Measurements from ENCODE around the gene NUP98.

NUP98 gene

GRCh38 chr11:3825473-3826154, 28.3 kb upstream of the NUP98 start:
- TF ChIP-seq ZBTB20 (tag by site-specific recombination; IDR thresholded peaks at IDR 0.05) (no peak), ZNF544 (tag by site-specific recombination; IDR thresholded peaks at IDR 0.05) (no peak), ZNF768 (tag by site-specific recombination; IDR thresholded peaks at IDR 0.05) (no peak), ZNF518A (tag by site-specific recombination; conservative IDR thresholded peaks at IDR 0.05; ENCODE audit: low read depth) (no peak), KLF1 (tag by site-specific recombination; IDR thresholded peaks at IDR 0.05) (no peak), ZNF629 (tag by site-specific recombination; IDR thresholded peaks at IDR 0.05) (0 out of 2 replicates have a peak, but pooled peaks have one; percentile 34)
- no peak overlapping the region for H3K4me3 ChIP-seq (ENCODE audit: low read depth, low read length)
- H3K27ac ChIP-seq (ENCODE audit: extremely low read depth, low read depth, low read length), result no peak overlapping the region
- ChIA-PET POLR2A (interaction anchor here (0.7 to 2.8 kb wide), 4 partner anchors 14 to 28 kb away, joined by 3 to 14 read pairs (median 4); partner anchors contain the start of genes NUP98, PGAP2 and RHOG), CTCF (interaction anchor here (0.6 to 1.4 kb wide), 11 partner anchors 8 to 248 kb away, joined by 3 to 18 read pairs (median 4); partner anchors contain the start of gene RHOG)
- H3K4me1 ChIP-seq (ENCODE audit: control insufficient read depth, insufficient read depth, low read length), result no peaks in the 10 kb centered on the region
- no peaks in the 10 kb centered on the region for H3K9me3 ChIP-seq (ENCODE audit: control insufficient read depth, insufficient read depth, low read depth, low read length)
- peaks cover 0 to 57% of the 10 kb centered on the region in 2 experiments; a peak in 2 of 3 replicates for H3K36me3 ChIP-seq (ENCODE audit: control insufficient read depth in 2 of 2, insufficient read depth in 1 of 2, low read length in 2 of 2)

- no peaks in the 10 kb centered on the region for H3K9me3 ChIP-seq (ENCODE audit: control insufficient read depth, insufficient read depth, low read depth, low read length)
- ChIA-PET CTCF (interaction anchor here (0.6 to 1.4 kb wide), 12 partner anchors 9 to 248 kb away, joined by 3 to 18 read pairs (median 4); partner anchors contain the start of gene RHOG), POLR2A (interaction anchor here (0.5 to 2.8 kb wide), 5 partner anchors 11 to 27 kb away, joined by 3 to 14 read pairs (median 4); partner anchors contain the start of genes NUP98, PGAP2 and RHOG)
- no peaks in the 10 kb centered on the region for H3K4me1 ChIP-seq (ENCODE audit: control insufficient read depth, insufficient read depth, low read length)
- H3K36me3 ChIP-seq (ENCODE audit: control insufficient read depth in 2 of 2, insufficient read depth in 1 of 2, low read length in 2 of 2), result peaks cover 0 to 49% of the 10 kb centered on the region in 2 experiments; a peak in 1 of 3 replicates
- no peak overlapping the region for H3K27ac ChIP-seq (ENCODE audit: extremely low read depth, low read depth, low read length)
- peak; percentile 28; the same call in 1 of the 2 replicates for TF ChIP-seq ZNF600 (tag by site-specific recombination; IDR thresholded peaks at IDR 0.05)
- TF ChIP-seq ZNF473 (tag by site-specific recombination; IDR thresholded peaks at IDR 0.05), result no peak
- TF ChIP-seq, protein P1, sequence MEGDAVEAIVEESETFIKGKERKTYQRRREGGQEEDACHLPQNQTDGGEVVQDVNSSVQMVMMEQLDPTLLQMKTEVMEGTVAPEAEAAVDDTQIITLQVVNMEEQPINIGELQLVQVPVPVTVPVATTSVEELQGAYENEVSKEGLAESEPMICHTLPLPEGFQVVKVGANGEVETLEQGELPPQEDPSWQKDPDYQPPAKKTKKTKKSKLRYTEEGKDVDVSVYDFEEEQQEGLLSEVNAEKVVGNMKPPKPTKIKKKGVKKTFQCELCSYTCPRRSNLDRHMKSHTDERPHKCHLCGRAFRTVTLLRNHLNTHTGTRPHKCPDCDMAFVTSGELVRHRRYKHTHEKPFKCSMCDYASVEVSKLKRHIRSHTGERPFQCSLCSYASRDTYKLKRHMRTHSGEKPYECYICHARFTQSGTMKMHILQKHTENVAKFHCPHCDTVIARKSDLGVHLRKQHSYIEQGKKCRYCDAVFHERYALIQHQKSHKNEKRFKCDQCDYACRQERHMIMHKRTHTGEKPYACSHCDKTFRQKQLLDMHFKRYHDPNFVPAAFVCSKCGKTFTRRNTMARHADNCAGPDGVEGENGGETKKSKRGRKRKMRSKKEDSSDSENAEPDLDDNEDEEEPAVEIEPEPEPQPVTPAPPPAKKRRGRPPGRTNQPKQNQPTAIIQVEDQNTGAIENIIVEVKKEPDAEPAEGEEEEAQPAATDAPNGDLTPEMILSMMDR (tag by site-specific recombination; IDR thresholded peaks at IDR 0.05), result peak; percentile 85
- TF ChIP-seq ZNF138 (tag by site-specific recombination; IDR thresholded peaks at IDR 0.05; ENCODE audit: borderline replicate concordance), result no peak
- TF ChIP-seq TRIM28 (IDR thresholded peaks at IDR 0.05; ENCODE audit: borderline replicate concordance, low read length), result no peak; the same call in 1 of the 2 replicates
- no peak for TF ChIP-seq ZNF202 (tag by site-specific recombination; IDR thresholded peaks at IDR 0.05; ENCODE audit: borderline replicate concordance)
- TF ChIP-seq ZBTB48 (tag by site-specific recombination; IDR thresholded peaks at IDR 0.05), result peak; percentile 80
- no peak for TF ChIP-seq ZFHX2 (tag by site-specific recombination; conservative IDR thresholded peaks at IDR 0.05)
- no peak for TF ChIP-seq ZFP69B (tag by site-specific recombination; IDR thresholded peaks at IDR 0.05)
- TF ChIP-seq ZNF174 (tag by site-specific recombination; IDR thresholded peaks at IDR 0.05), result no peak
- no peak for TF ChIP-seq ZNF664 (tag by site-specific recombination; IDR thresholded peaks at IDR 0.05)
- TF ChIP-seq ZNF48 (tag by site-specific recombination; IDR thresholded peaks at IDR 0.05), result no peak
- no peak for TF ChIP-seq GLI4 (tag by site-specific recombination; IDR thresholded peaks at IDR 0.05)
- no peak for TF ChIP-seq ZBTB11 (tag by site-specific recombination; conservative IDR thresholded peaks at IDR 0.05; ENCODE audit: low read depth)
- no peak for TF ChIP-seq ZNF585B (tag by site-specific recombination; IDR thresholded peaks at IDR 0.05)
- TF ChIP-seq ZBTB17 (tag by site-specific recombination; IDR thresholded peaks at IDR 0.05), result peak; percentile 48; the same call in 1 of the 2 replicates
- no peak overlapping the region for H3K4me3 ChIP-seq (ENCODE audit: low read depth, low read length)
Observed at GRCh38 chr11:3824714-3825472, 27.5 kb upstream of the NUP98 start.

Measured in HEK293 (cell line).